ENCODE results near the gene ACOT4.
"Not testable (repeated sequence)": the region's sequence is repeated elsewhere in the genome, so short reads cannot be mapped to it uniquely, and the experiment has no call there.

The ACOT4 gene

DNA sequence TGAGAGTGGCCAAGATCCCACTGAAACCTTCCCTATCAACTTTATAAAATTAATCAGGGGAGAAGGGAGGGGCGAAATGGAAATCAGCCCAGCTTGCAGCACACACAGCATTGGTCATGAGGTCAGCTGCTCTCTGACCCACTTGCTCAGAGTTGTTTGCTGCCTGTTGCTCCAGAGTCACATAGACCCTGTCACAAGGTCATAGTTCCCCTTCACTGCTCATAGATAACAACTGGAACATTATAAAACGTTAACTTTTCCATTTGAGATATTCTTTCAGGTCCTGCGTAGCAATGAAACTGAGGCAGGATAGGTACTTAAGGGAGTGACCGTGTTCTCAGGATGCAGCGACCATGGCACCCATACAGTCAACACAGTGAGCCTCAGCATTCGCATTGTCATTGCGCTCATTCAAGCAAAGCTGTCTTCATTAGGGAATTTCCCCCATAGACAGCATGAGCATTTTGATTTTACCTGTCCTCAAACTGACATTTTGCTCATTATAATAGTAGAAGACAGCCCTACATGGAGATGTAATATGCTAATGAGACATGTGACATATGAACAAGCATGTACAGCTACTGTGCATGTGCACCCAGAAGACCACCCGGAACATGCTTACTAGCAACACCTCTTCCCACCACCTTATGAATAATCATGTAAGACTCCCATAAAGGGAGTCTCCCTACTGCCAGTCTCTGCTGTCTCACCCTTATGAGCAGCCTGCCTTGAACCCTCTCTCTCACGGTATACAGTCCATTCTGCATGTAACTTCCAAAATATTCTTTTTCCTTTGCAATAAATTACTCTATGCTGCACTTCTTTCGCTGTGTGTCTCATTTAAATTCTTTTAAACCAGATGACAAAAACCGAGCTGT is 9.3 kb upstream of the ACOT4 start:
- not testable (repeated sequence) for DNase-seq

DNA sequence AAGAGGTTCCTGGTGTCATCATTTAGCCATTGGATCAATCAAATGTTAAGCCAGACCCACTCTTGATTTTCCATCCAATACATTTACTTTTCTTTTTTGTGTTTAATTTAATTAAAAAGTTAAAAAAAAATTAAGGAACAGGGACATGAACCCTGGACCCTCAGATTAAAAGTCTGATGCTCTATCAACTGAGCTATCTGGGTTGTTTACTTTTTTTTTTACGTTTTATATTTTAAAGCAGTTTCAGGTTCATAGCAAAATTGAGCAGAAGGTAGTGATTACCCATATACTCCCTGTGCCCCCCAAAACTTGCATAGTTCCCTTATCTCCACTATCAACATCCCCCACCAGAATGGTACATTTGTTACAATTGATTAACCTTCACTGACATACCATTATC is 3.0 kb upstream of the ACOT4 start:
- no peak for DNase-seq

DNA sequence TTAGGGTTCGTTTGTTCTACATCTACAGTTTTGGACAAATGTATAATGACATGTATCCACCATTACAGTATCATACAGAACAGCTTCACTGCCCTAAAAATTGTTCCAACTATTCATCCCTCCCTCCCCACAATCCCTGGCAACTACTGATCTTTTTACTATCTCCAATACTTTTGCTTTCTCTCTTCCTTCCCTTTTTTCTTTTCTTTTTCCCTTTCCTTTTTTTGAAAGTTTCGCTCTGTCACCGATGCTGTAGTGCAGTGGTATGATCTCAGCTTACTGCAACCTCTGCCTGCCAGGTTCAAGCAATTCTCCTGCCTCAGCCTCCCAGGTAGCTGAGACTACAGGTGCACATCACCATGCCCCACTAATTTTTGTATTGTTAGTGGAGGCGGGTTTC is 2.6 kb upstream of the ACOT4 start:
- no peak for DNase-seq

DNA sequence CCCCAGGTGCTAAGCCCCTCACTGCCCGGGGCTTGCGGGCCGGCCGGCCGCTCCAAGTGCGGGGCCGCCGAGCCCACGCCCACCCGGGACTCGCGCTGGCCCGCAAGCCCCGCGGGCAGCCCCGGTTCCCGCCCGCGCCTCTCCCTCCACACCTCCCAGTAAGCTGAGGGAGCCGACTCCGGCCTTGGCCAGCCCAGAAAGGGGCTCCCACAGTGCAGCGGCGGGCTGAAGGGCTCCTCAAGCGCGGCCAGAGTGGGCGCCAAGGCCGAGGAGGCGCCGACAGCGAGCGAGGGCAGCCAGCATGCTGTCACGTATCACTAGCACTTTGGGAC is 1.0 kb upstream of the ACOT4 start:
- not testable (repeated sequence) for DNase-seq

DNA sequence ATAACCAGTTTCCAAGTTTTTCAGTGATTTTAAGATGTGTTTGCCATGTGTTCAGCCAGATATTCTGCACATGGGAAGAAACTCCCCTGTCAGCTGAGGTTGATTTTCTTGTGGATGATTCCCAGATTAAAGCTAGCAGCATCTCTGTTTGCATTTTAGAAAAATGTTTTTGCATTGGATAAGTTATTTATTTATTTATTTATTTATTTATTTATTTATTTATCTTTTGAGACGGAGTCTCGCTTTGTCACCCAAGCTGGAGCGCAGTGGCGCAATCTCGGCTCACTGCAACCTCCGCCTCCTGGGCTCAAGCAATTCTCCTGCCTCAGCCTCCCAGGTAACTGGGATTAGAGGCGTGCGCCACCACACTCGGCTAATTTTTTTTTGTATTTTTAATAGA is 2.8 kb downstream of the ACOT4 start:
- no peak for DNase-seq

DNA sequence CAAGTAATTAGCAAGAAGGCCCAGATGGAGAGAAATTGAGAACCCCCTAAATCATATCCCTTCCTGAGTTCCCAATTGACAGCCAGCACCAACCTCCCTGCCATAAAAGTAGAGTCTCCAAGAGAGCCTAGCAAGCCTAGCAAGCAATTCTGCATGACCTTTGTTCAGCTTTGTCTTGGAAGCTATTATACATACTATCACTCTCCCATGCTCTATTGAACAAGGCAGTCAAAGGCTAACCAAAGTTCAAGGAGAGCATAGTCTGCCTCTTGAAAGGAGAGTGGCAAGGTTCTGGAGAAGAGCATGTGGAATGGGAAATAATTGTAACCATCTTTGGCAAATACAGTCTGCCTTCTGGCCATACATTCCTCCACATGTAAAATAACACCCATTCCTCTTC is 7.8 kb downstream of the ACOT4 start:
- DNase-seq: no peak

DNA sequence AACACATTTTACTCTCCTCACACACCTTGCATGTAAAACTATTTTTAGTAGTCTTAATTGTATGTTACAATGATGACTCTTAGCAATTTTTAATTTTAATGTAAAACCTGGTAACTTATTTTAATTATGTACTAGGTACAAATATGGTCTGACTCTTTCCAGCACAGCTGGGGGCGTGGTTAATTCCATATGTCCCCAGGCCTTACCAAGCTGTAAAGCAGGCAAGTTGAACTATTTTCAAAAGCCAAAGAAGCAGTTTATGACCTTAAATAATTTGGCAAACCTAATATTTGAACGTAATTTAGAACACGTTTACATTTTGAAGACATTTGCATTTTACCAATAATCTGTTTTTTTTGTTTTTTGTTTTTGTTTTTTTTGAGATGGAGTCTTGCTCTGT is 11.3 kb downstream of the ACOT4 start:
- DNase-seq: no peak

DNA sequence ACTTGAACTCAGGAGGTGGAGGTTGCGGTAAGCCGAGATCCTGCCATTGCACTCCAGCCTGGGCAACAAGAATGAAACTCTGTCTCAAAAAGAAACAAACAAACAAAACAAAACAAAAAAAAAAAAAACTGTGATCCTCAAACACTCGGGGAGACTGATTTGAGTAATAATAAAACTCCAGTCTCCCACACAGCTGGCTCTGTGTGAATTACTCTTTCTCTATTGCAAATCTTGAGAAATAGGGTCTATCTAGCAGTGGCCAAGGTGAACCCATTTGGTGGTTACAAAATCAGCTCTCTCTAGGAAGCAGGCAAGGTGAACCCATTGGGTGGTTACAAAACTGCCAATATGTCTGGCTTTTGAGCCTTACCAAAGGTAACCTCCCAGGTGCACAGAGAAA is 14.6 kb downstream of the ACOT4 start:
- DNase-seq: no peak

DNA sequence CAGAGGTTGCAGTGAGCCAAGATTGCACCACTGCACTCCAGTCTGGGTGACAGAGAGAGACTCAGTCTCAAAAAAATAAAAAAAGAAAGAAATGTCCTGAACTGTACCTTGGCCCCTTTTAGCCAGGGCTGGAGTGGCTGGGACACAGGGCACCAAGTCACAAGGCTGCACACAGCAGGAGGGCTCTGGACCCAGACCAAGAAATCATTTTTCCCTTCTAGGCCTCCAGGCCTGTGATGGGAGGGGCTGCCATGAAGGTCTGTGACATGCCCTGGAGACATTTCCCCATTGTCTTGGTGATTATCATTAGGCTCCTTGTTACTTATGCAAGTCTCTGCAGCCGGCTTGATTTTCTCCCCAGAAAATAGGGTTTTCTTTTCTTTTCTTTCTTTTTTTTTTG is 15.6 kb downstream of the ACOT4 start:
- no peak for DNase-seq

DNA sequence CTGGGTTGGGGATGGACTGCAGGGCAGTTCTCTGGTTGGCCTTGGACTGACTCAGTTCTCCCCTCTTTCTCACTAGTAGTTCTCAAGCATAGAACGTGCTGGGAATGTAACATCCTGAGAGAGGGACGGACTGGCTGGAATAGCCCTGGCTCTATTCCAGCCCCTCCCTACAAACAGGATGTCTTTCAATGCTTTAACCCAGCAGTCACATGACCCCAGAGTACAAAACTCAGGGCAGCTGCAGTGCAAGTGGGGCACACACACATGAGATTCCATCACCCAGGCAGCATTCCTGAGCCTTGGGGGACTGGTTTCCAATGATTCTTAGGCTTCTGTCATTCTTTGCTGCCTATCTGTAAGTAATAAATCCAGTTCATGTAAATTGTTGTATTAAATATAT is 19.0 kb downstream of the ACOT4 start:
- DNase-seq: no peak

DNA sequence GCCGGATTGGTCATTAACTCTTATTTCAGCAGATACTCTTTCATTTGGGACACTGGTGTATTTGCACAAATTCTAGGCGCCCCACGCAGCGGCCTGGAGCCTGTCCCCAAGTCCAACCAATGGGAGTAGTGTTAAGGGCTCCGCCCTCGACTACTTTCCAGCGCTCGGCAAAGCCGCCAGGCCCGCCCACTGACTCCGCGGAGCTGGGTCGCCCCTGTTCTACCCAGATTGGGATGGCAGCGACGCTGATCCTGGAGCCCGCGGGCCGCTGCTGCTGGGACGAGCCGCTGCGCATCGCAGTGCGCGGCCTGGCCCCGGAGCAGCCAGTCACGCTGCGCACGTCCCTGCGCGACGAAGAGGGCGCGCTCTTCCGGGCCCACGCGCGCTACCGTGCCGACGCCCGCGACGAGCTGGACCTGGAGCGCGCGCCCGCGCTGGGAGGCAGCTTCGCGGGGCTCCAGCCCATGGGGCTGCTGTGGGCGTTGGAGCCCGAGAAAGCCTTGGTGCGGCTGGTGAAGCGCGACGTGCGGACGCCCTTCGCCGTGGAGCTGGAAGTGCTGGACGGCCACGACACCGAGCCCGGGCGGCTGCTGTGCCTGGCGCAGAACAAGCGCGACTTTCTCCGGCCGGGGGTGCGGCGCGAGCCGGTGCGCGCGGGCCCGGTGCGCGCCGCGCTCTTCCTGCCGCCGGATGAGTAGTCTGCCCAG is 20.8 kb downstream of the ACOT4 start, which contains the start of gene ACOT6:
ACOT6 (plus strand) TSS at position 179 of the 707 bp plus-strand sequence; CDS start at position 234, 55 bp downstream.
- peak; percentile 82 for DNase-seq

DNA sequence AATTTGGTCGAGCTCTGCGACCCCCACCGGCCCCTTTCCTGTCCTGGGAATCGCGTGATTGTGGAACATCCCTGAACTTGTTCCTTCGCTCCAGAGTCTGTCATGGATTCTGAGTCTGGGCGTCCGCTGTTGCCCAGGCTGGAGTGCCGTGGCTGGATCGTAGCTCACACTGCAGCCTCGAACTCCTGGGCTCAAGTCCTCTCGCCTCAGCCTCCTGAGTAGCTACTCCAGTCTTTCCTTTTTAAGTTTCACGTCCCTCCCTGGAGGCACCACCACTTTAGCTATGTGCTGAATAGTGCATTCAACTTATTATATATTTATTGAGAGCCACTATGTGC is 21.3 kb downstream of the ACOT4 start:
- peak; percentile 51 for DNase-seq

DNA sequence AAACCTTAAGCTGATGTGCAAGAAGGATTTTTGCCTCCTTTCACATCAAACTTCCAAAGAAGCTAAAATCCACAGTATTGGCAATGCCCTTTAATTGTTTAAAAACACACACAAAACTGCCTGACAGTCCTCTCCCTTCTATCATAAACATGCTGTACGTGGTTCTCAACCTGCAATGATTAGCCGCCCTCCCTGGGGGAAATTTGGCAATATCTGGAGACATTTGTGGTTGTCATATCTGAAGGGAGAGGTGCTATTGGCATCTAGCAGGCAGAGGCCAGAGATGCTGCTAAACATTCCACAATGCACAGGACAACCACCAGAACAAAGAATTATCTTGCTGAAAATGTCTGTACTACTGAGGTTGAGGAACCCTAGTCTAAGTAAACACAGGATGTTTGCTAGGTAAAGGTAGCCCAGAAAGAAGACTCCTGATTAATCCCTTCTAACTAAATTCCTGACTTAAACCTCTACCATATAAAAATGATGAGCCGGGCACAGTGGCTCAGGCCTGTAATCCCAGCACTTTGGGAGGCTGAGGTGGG is 21.8 kb downstream of the ACOT4 start:
- DNase-seq: no peak

DNA sequence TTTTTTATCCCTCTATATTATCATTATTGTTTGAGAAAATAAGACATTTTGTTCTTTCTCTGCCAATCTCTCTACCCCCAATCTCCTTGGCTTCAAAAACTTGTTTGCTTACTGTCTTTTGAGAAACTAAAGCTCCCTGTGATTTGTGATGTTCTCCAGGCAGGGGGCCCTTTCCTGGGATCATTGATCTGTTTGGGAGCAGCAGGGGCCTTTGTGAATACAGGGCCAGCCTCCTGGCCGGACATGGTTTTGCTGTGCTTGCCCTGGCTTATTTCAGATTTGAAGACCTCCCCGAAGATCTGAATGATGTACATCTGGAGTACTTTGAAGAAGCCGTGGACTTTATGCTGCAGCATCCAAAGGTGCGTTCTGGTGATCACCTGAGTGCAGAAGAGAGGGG is 25.2 kb downstream of the ACOT4 start:
- no peak for DNase-seq

DNA sequence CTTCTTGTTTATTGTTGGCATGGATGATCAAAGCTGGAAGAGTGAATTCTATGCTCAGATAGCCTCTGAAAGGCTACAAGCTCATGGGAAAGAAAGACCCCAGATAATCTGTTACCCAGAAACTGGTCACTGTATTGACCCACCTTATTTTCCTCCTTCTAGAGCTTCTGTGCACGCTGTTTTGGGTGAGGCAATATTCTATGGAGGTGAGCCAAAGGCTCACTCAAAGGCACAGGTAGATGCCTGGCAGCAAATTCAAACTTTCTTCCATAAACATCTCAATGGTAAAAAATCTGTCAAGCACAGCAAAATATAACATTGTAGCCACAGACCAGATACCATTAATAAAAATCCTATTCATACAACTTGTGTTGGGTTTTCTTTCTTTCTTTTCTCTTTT is 27.9 kb downstream of the ACOT4 start:
- DNase-seq: no peak

DNA sequence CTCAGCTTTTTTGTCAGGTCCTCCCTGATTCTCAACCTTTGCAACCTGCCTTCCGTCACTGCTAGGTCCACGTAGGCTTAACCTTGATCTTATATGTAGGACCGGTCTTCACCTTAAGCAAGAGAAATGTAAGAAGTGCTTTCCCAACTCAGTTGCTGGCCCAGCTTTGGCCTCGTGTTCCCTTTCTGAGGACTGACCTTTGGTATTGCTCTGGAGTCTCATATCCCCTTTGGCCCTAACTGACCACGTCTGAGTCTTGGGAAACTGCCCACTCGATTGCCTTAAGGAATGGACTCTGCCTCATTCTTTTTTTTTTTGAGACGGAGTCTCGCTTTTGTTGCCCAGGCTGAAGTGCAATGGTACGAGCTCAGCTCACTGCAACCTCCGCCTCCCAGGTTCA is 28.6 kb downstream of the ACOT4 start:
- DNase-seq: no peak

DNA sequence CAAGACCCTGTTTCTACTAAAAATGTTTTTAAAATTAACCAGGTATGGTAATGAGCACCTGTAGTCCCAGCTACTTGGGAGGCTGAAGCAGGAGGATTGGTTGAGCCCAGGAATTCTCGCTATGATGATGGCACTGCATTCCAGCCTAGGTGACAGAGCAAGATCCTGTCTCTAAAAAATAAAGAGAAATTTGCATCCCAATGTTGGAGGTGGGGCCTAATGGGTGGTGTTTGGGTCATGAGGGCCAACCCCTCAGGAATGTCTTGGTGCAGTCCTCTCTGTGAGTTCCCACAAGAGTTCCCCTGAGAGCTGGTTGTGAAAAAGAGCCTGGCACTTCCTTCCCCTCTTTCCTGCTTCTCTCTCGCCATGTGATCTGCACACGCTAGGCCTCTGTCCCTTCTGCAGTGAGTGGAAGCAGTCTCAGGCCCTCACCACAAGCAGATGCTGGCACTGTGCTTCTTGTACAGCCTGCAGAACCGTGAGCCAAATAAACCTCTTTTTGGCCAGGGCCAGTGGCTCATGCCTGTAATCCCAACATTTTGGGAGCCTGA is 31.9 kb downstream of the ACOT4 start:
- DNase-seq: no peak

DNA sequence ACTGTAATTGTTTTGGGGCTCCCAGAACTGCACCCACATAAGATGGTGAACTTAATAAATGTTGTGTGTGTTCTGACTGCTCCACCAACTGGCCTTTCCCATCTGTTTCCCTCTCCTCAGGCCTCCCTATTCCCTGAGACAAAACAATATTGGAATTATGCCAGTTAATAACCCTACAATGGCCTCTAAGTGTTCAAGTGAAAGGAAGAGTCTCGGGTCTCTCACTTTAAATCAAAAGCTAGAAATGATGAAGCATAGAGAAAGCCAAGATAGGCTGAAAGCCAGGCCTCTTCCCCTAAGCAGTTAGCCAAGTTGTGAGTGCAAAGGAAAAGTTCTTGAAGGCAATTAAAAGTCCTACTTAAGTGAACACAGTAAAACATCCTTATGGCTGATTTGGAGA is 34.0 kb downstream of the ACOT4 start:
- no peak for DNase-seq

DNA sequence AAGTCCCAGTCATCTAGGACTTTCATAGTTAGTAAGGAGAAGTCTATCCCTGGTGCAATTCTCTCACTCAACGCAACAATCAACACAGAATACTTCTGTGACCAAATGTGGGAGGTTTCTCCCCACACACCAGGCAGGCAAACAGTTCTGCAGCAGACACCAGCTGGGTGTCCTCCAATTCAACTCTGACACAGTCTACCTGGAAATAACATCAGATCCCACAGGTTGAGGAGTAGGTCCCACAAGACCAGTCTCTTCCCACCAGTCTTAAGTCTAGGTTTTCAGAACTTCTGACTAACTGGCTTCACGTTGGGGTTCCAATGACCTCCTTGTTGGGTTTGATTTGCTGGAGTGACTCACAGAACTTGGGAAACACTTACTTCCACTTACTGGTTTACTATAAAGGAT is 35.5 kb downstream of the ACOT4 start:
- DNase-seq: no peak

DNA sequence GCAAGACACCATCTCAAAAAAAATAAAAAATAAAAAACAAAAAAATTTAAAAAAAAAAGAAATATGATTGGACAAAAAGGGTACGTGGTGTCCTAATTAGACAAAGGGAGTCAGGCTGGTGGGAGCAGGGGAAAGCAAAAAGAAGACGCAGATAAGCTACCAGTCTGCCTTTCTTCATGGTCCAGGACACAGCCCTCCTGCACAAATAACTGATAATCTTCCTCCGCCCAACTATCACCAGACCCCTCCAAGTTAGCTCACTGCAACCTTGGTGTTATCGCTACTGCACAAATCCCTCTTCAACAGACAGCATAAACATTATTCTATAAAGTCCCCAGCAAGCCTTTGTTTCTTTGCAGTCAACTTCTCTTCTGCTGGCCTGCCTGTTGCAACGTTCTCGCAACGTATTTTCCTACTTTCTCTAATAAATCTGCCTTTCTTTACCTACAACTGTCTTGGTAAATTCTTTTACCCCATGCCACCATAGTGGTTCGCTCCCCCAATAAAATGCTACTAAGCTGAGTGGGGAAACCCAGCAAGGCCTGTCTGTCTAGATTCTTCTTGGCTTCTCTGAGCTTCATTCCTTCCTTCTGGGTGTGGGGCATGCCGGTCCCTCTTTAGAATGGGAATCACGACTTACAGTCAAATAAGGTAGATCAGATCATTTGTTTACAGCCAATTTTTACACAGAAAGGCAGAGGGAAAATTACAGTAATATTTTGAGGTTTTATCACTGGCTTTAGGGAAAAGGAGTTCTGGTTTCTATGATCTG is 38.5 kb downstream of the ACOT4 start:
- no peak for DNase-seq

DNA sequence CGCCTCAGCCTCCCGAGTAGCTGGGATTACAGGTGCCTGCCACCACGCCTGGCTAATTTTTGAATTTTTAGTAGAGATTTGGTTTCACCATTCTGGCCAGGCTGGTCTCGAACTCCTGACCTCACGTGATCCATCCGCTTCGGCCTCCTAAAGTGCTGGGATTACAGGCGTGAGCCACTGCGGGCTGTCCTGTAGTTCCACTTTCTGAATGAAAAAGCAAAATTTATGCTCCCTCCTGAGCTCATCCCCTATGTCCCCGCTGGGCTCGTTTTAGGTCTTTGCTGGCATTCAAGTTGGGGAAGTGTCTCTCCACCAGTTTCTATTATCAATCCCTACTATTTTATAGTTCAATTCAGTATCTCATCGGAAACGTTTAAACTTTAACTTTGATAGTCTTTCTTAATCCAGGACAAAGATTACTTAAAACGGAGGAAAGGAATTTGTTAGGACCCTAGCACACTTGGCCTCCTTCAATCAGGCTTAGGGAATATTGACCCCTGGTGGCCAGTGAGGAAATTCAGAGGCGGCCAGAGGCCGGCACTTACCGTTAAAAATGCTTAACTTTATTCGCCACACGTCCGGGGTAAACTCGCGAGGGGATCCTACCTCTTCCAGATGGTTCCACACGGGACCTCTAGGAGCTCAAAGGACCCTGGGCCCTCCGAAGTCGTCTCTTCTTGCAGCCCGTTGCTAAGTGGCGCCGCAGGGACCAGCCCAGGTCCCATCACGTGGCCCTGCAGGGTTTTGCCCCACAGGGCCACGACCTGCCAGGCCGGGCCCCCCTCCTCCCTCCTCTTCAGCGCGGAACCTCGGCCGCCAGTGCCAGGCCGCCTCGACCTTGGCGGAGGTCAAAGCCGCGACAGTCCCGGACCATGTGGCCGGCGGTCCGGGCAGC is 41.7 kb downstream of the ACOT4 start:
- DNase-seq: peak; percentile 14

All from KG1 (cell line).